ENCODE data around the gene TANGO2.

TANGO2 gene

GRCh38 chr22:20026204-20026908 lies 5.4 kb downstream of the TANGO2 start:
- TF ChIP-seq CTCF (conservative IDR thresholded peaks at IDR 0.05; ENCODE audit: low read depth, low read length), result no peak
- DNase-seq (ENCODE audit: low read depth), result no peak
- H3K4me3 ChIP-seq (ENCODE audit: low read depth, low read length), result no peak overlapping the region

- no peak for TF ChIP-seq CTCF (conservative IDR thresholded peaks at IDR 0.05; ENCODE audit: low read depth, low read length)
- H3K4me3 ChIP-seq (ENCODE audit: low read depth, low read length), result no peak overlapping the region
- DNase-seq (ENCODE audit: low read depth), result no peak
Measured at GRCh38 chr22:20026996-20027601, 6.2 kb downstream of the TANGO2 start.

GRCh38 chr22:20027966-20028854 lies 7.3 kb downstream of the TANGO2 start:
- TF ChIP-seq CTCF (conservative IDR thresholded peaks at IDR 0.05; ENCODE audit: low read depth, low read length), result peak; percentile 57
- H3K4me3 ChIP-seq (ENCODE audit: low read depth, low read length), result no peak overlapping the region
- DNase-seq (ENCODE audit: low read depth), result peak; percentile 49

GRCh38 chr22:20028855-20029549 lies 8.1 kb downstream of the TANGO2 start:
- DNase-seq (ENCODE audit: low read depth), result no peak
- no peak for TF ChIP-seq CTCF (conservative IDR thresholded peaks at IDR 0.05; ENCODE audit: low read depth, low read length)
- H3K4me3 ChIP-seq (ENCODE audit: low read depth, low read length), result no peak overlapping the region

GRCh38 chr22:20029550-20030225 lies 8.8 kb downstream of the TANGO2 start:
- no peak overlapping the region for H3K4me3 ChIP-seq (ENCODE audit: low read depth, low read length)
- DNase-seq (ENCODE audit: low read depth), result no peak
- no peak for TF ChIP-seq CTCF (conservative IDR thresholded peaks at IDR 0.05; ENCODE audit: low read depth, low read length)

GRCh38 chr22:20031732-20032406 lies 11.0 kb downstream of the TANGO2 start:
- TF ChIP-seq CTCF (conservative IDR thresholded peaks at IDR 0.05; ENCODE audit: low read depth, low read length), result no peak
- DNase-seq (ENCODE audit: low read depth), result no peak
- H3K4me3 ChIP-seq (ENCODE audit: low read depth, low read length), result no peak overlapping the region

All from choroid plexus epithelial cell (primary cell).